Epithelial cell of prostate (primary cell): ENCODE results near the gene COMMD7.

Experiments used
- DNase-seq: peaks from one replicate; pipeline ENCODE4 v3.0.0-alpha.2; 2011; ENCODE audit warnings: low read depth, low spot score
- H3K27ac ChIP-seq: fragments of 450-650 bp; 2 replicates; pipeline ENCODE4 v1.5.1; 2017; ENCODE audit warnings: mild to moderate bottlenecking

The COMMD7 gene

DNA sequence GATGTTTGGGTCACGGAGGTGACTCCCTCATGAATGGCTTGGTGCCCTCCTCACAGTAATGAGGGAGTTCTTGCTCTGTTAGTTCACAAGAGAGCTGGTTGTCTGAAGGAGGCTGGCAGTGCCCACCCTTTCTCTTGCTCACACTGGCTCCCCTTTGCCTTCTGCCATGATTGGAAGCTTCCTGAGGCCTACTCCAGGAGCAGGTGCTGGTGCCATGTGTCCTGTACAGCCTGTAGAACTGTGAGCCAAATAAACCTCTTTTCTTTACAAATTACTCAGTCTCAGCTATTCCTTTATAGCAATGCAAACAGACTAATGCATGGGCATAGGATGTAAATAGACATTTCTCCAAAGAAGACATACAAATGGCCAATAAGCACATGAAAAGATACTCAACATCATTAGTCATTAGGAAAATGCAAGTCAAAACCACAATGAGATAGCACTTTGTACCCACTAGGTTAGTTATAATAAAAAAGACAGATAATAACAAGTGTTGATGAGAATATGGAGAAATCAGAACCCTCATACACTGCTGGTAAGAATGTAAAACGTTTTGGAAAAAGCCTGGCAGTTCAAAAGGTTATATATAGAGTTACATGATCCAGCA is 87.3 kb downstream of the COMMD7 start:
- no peak for DNase-seq

GRCh38 chr20:32652739-32653526 is 90.3 kb downstream of the COMMD7 start:
- no peak for DNase-seq
- no peak overlapping the region for H3K27ac ChIP-seq

More for the DNA sequence above, 87.3 kb downstream of the COMMD7 start:
- H3K27ac ChIP-seq = no peak overlapping the region
